ENCODE measurements around the gene NDUFAF7. TPM values are rescaled to one million over a fixed set of nuclear protein-coding genes. Genes with fewer than 3 reads are reported as not detected.

NDUFAF7 gene
- total and polyA plus RNA-seq, 9 of the 15 experiments (the other 6 are each of a cell fraction or from before 2014, with no cell fraction given), result 14.9 to 41.6 (median 23.9) TPM

GRCh38 chr2:37226863-37227262 is 4.6 kb upstream of the NDUFAF7 start:
- H3K36me3 ChIP-seq (ENCODE audit: control insufficient read depth, insufficient read depth, low read length), result peaks cover 68% of the 10 kb centered on the region
- H4K20me1 ChIP-seq (replicated peaks; ENCODE audit: control insufficient read depth, insufficient read depth, low read length), result peaks cover 12% of the 10 kb centered on the region; the same call in 1 of the 2 replicates
- H3K9ac ChIP-seq (ENCODE audit: insufficient read depth in 1 of 2, low read depth in 2 of 2, low read length in 2 of 2), result no peak overlapping the region
- no peak overlapping the region for H2AFZ ChIP-seq (ENCODE audit: low read depth, low read length)
- CTCF ChIA-PET (ENCODE audit: low intra/inter-chr PET ratio), result no interaction called here
- peaks cover 3 to 10% of the 10 kb centered on the region in 2 experiments; a peak in 3 of 5 replicates for H3K4me1 ChIP-seq (replicated peaks in 1 of 2; ENCODE audit: control insufficient read depth in 2 of 2, insufficient read depth in 2 of 2, low read length in 2 of 2)
- 88% methylated on average over 4 of the region's 4 CpGs for WGBS (ENCODE audit: insufficient coverage, low coverage, missing lambda C conversion rate)
- H3K9me1 ChIP-seq (ENCODE audit: control insufficient read depth, insufficient read depth, low read length), result peaks cover 2% of the 10 kb centered on the region
- POLR2A ChIA-PET, result no interaction called here
- no peak for DNase-seq (ENCODE audit: extremely low read depth in 1 of 4, low spot score in 3 of 4)
- no peak overlapping the region for H3K27ac ChIP-seq (ENCODE audit: extremely low read depth, low read depth, low read length)
- H3K27me3 ChIP-seq (ENCODE audit: control insufficient read depth in 2 of 2, insufficient read depth in 2 of 2, low read length in 2 of 2), result no peaks in the 10 kb centered on the region
- no TSS peak for BruUV-seq (replicated peaks)
- peaks cover 90% of the 10 kb centered on the region for H3K79me2 ChIP-seq (ENCODE audit: control insufficient read depth, insufficient read depth, low read length)
- no peak for ATAC-seq
- no peak overlapping the region for H3K4me3 ChIP-seq
- no peak overlapping the region for H3K4me2 ChIP-seq (ENCODE audit: insufficient read depth, low read length)
- in situ Hi-C loops (cut with MboI) (no loop called here), intact Hi-C loops (cut with micrococcal nuclease) (no loop called here)
- FAIRE-seq, result no peak
- H3K9me3 ChIP-seq (replicated peaks; ENCODE audit: control insufficient read depth, insufficient read depth, low read depth, low read length), result no peaks in the 10 kb centered on the region
- TF ChIP-seq CREB1 (IDR thresholded peaks at IDR 0.05) (no peak), CREB1 (CRISPR knock-in tag; IDR thresholded peaks at IDR 0.05) (no peak), ZNF280B (CRISPR knock-in tag; IDR thresholded peaks at IDR 0.05) (no peak), MYC (IDR thresholded peaks at IDR 0.05; ENCODE audit: low read depth, low read length) (no peak), MYC (CRISPR knock-in tag; IDR thresholded peaks at IDR 0.05; ENCODE audit: borderline replicate concordance, low read depth) (no peak), DDX20 (tag; IDR thresholded peaks at IDR 0.05; ENCODE audit: low read depth) (no peak), MNT (conservative IDR thresholded peaks at IDR 0.05) (no peak), CBFB (CRISPR knock-in tag; IDR thresholded peaks at IDR 0.05) (no peak), SMARCC2 (IDR thresholded peaks at IDR 0.05; ENCODE audit: low read depth) (no peak), ZNF384 (IDR thresholded peaks at IDR 0.05; ENCODE audit: low read depth, low read length) (no peak), E2F1 (CRISPR knock-in tag; IDR thresholded peaks at IDR 0.05) (no peak), ZBTB11 (CRISPR knock-in tag; IDR thresholded peaks at IDR 0.05) (no peak), PHF8 (IDR thresholded peaks at IDR 0.05; ENCODE audit: borderline replicate concordance, low read length) (no peak), ZNF778 (CRISPR knock-in tag; IDR thresholded peaks at IDR 0.05) (no peak)

Data from K562 (cell line).